HG03460 (cell line): Measurements from ENCODE around the gene ORM1.

ENCODE experiments used
- ATAC-seq: cut with Tn5 transposase; IDR thresholded peaks from one replicate; pipeline ENCODE4 v1.9.1; 2021; ENCODE audit not compliant: unreplicated experiment

Gene ORM1

DNA sequence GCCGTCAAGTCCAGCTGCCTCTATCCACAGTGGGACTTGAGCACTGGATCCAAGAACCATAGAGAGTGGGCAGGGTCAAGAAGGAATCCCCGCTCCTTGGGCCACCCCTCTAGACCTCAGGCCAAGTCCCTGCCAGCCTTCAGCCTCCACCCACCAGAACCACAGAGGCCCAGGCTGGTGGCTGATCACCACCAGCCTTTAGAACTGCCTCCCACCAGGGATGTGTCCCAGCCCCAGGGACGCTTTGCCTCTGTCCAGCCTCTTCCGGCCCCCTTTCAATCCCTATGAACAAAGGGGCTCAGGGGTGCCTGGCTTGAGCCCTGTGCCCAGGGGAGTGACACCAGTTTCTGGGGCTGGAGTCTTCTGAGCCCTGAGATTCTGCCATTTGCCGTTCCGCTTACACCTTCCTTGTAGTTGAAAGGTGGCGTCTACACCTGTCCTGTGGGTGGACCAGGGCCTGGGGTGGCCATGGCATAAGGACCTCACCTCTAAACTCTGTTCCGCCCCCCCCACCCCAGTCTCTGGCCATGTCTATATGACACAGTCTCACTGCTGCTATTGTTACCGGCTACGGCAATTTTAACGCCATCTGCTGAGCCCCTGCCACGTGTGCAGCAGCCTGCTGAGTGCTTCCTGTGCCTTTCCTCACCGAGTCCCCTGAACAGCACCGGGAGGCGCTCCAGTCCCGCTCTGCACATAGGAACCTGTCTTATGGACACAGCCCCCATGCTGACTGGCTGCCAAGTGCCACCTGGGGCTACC, 35.7 kb upstream of the ORM1 start:
- no peak for ATAC-seq

GRCh38 chr9:114287763-114288192, 35.1 kb upstream of the ORM1 start:
- no peak for ATAC-seq

- ATAC-seq: no peak
Observed at GRCh38 chr9:114288193-114289091, 34.5 kb upstream of the ORM1 start.

- ATAC-seq: no peak
Observed at GRCh38 chr9:114289106-114289505, 33.8 kb upstream of the ORM1 start.

DNA sequence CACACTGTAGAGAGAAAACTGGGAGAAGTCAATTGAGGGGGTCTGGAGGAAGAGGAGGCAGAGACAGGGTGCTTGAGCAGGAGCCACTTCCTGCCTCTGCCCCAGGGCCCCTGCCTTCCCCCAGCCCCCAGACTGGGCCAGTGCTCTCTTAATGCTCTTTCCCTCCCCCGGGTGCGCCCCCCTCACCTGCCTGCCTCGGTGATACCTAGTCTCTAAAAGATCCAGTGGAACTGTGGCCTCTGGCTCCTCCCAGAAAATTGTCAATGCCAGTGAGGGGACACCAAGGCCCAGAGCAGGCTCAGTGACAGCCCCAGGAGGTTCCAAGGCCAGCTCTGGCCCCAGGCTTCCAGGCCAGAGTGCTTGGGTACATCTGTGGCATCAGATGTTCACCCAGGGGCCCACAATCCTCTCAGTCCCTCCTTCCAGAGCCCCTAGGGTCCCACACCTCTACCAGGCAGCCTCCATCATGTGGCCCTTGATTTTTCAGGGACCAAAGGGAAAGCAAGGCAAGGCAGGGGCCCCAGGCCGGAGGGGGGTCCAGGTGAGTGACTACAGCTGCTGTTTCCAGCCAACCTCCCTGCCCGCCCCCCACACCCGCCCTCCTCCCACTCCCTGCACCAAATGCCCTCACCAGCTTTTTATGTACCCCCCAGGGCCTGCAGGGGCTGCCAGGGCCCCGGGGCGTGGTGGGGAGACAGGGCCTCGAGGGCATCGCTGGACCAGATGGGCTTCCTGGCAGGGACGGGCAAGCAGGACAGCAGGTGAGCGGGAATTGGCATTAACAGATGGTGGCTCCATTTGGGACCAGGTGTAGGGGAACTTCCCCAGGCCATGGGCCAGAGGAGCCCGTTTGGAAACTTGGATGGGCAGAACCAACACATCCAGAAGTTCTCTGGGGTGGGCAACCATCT, 33.1 kb upstream of the ORM1 start:
- no peak for ATAC-seq

DNA sequence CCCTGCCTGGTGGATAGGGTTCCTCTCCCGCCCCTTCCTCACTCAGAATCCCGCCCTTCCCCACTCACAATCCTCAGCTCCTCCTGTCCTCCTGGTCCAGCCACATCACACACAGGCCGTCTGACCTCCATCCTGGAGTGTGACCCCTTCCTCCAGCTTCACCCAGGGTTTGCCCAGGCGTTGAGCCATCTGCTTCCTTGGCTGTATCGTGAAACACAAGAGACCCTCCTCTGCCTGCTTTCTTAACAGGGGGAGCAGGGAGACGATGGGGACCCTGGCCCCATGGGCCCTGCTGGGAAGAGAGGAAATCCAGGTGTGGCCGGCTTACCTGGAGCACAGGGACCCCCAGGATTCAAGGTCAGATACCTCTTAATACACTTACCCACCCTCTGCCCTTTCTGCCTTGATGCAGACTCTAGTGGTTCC, 32.3 kb upstream of the ORM1 start:
- no peak for ATAC-seq

DNA sequence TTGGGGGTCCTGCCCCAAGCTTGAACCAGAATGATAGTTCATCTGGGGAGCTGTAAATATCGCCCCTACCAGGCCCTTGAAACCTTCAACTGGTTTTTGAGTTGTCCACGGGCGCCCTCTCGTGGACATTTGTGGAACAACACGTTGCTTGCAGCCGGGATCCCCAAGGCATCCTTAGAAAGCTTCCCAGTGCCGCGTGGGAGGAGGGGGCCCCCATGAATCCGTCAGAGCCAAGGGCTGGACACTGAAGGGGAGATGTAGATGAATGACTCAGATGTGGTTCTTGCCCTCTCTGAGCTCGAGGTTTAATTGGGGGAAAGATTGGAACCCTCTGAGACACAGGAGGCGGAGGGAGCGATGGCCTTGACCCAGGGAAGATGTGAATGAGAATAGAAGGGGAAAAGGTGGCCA, 31.8 kb upstream of the ORM1 start:
- ATAC-seq: no peak

- ATAC-seq: no peak
Observed at GRCh38 chr9:114291886-114292590, 30.9 kb upstream of the ORM1 start.

DNA sequence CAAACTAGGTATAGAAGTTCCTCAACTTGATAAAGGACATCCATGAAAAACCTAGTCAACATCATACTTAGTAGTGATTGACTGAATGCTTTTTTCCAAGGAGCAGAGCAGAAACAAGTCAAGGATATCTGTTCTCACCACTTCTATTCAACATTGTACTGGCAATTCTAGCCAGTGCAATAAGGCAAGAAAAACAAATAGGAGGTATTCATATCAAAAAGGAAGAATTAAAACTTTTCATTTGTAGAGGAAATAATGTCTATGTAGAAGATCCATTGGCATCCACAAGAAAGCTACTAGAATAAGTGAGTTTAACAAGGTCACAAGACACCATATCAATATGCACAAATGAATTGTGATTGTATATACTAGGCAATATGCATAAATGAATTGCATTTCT, 28.2 kb upstream of the ORM1 start:
- ATAC-seq: no peak

DNA sequence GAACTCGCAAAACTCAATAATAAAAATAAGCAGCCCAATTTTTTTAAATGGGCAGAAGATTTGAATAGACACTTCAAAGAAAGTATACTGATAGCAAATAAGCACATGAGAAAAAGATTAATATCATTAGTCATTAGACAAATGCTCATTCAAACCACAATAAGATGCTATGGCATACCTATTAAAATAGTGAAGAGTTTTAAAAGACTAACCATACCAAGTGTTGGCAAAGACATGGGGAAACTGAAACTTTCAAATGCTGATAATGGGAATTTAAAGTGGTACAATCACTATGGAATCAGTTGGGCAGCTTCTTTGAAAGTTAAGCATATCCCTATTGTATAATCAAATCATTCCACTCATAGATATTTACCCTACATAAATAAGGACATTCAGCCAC, 26.6 kb upstream of the ORM1 start:
- no peak for ATAC-seq

DNA sequence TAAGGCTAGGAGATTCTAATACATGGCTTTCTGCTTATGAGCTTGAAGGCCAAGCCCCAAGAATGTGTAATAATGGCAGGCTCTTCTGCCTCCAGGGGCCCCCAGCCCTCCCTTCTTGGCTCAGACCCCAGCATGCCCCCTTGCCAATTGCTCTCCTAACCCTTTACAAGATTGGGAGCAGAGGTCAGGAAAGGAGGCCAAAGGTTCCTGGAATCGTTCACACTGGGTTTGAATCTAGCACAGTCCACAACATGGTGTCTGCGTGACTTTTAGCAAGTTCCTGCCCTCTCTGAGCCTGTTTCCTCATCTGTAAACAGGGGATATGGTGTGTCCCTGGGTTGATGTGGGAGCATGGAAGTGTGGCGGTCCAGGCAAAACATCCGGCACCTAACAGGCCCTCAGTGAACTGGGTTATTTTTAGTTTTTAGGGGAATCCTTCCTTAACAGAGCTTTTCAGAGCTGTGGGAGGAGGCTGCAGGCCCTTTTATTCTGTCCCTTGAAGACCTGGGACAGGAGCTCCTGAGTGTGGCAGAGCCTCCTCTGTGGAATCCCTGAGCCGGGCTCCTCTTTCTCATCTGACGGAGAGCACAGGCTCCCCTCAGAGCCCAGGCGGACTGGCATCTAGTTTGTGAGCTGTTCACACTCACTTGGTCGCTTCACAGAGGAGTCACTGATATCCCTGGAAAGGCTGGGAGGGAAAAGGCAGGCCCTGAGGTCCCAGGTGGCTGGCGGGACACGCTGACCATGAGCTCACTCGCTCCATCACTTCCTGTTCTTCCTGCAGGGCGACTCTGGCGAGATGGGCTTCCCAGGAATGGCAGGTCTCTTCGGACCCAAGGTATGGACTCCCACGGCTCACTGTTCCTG, 23.4 kb upstream of the ORM1 start:
- ATAC-seq: no peak

GRCh38 chr9:114300153-114300845, 22.6 kb upstream of the ORM1 start:
- no peak for ATAC-seq

- no peak for ATAC-seq
Observed at GRCh38 chr9:114300846-114301797, 21.8 kb upstream of the ORM1 start.

DNA sequence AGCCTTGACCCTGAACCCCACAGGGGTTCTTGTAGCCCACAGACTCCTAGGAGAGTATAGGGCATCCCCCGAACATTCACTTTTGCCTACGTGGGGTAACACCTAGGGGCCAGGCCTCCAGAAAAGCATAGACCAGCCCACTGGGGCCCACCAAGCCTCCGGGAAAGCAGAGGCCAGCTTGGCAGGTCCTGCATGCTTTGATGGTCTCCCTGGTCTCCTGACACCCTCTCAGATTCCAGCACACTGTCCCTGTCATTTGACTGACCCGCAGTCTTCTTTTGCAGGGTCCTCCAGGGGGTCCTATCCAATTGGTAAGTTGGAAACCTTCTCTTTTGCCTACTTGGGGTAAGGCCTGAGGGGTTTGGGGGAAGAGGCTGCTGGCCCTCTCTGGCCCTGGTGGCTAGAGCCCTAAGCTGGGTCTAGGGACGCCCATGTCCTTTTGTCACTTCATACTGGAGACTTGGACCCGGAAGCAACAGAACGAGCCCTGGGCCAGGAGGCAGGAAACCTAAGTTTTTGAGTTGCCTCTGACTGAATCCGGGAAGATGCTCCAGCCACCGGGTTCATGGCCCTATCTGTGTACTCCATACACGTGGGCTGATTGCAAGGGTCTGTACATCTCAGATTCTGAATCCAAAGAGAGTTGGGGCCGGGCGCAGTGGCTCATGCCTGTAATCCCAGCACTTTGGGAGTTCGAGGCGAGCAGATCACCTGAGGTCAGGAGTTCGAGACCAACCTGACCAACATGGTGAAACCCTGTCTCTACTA, 20.9 kb upstream of the ORM1 start:
- no peak for ATAC-seq

DNA sequence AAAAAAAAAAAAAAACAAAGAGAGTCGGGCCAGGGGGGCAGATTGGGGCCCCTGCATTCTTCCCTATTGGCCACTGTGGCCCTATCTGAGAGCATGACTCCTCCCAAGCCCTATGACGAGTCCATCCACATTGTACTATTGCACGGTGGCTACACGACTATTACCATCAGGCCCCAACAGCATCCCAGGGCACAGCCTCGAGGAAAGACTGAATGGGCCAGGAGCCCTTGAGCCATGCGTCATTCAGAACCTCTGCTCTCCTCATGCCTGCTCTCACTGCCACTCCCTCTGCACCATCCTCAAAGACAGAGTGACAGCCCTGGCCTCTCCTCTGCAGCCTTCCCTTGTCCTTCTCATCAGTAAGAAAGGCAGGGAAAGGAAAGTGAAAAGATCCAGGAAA, 20.2 kb upstream of the ORM1 start:
- no peak for ATAC-seq

DNA sequence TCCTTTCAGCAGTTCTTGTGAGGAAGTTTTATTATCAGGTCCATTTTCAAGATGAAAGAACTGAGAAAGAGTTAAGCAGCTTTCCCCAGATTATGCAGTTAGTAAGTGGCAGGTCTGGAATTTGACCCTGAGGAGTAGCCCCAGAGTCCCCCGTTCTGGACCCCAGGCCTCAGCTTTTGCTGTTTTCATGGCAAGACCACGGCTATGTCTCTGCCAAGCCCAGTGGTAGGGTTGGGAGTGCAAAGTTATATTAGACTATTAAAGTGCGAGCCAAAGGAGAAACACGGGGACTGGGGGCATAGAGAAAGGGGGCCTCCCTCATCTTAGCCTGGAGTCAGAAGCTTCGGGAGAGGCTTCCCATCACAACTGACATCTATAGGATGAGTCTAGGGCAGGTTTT, 19.3 kb upstream of the ORM1 start:
- ATAC-seq: no peak

DNA sequence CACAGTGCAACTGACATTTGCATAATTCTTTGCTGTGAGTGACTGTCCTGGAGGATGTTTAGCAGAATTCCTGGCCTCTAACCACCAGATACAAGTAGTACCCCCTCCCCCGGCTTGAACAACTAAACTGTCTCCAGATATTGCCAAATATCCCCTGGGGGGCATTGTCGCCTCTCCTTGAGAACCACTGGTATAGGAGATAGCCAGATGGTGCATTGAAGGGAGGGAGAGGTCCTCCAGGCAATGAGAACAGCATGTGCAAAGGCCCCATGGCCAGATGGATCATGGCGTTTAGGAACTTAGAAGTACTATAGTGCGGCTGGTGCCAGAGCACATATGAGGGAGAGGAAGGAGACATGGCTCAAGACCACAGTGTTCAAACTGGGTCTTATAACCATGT, 18.9 kb upstream of the ORM1 start:
- ATAC-seq: no peak
